Myocyte (in vitro differentiated cells): Measurements from ENCODE around the gene CCDC138. TPM values are rescaled to one million over a fixed set of nuclear protein-coding genes. Genes with fewer than 3 reads are reported as not detected.

Source experiments
- DNase-seq: peaks from one replicate; pipeline ENCODE4 v3.0.0-alpha.2; 2012; ENCODE audit warnings: low read depth
- total RNA-seq: library from RNA; depleted of rRNA; stranded (reverse); fragments of >200 nt; gene quantifications from 2 replicates; pipeline ENCODE4 v1.2.3, GENCODE V29; 2014

CCDC138 gene
- total RNA-seq, 1 donor from 2014 or later: 3.7 TPM

DNA sequence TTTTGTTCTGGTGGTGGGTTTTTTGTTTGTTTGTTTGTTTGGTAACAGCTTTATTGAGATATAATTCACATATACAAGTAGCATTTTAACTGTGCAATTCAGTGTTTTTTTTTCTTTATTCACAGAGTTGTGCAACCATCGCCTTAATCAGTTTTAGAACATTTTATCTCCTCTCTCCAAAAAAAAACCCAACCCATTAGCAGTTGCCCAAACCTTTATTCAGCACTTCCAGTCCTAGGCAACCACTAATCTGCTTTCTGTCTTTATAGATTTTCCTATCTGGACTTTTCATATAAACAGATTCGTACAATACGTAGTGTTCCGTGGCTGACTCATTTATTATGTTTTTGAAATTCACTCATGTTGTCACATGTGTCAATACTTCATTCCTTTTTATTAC, 38.7 kb downstream of the CCDC138 start:
- no peak for DNase-seq

DNA sequence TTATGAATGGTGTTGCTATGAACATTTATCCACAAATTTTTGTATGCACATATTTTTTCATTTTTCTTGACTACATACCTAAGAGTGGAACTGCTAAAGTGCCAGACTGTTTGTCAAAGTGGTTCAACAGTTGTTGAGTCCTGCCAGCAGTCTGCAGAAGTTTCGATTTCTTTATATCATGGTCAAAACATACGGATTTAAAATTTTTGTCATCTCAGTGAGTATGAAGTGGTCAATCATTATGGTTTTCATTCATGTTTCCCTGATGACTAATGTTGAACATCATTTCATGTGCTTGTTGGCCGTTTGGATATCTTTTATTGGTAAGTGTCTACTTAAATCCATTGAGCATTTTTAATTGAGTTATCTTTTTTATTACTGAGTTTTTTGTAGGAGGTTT, 39.2 kb downstream of the CCDC138 start:
- DNase-seq: peak; percentile 6

DNA sequence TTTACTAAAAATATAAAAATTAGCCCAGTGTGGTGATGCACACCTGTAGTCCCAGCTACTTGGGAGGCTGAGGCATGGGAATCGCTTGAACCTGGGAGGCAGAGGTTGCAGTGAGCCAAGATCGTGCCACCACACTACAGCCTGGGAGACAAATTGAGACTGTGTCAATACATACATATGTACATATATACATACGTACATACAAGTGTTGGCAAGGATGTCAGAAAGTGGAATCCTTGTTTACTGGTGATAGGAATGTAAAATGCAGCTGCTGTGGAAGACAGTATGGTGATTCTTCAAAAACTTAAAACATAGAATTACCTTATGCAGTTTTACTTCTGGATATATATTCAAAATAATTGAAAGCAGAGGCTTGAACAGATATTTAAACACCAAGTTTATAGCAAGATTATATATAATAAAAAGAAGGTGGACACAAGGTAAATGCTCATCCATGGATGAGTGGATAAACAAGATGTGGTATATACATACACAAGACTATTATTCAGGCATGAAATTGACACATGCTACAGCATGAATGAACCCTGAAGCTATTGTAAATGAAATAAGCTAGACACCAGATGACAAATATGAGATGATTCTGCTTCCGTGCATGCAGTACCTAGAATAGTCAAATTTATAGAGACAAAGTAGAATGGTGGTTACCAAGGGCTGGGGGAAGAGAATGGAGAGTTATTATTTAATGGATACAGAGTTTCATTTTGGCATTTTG, 43.2 kb downstream of the CCDC138 start:
- no peak for DNase-seq

DNA sequence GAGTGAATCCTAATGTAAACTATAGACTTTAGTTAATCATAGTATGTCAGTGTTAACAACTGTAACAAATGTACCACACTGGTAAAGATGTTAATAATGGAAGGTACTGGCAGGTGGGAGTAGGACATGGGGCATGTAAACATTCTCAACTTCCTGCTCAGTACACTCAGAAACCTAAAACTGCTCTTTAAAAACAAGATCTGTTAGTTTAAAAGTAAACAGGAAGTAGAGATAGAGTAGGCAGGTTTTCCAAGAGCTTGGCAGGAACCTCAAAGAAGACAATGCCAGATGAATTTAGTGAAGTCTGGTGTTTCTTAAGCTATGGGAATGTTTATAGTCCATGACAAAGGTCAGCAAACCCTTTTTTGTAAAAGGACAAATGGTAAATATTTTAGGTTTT, 46.6 kb downstream of the CCDC138 start:
- no peak for DNase-seq

DNA sequence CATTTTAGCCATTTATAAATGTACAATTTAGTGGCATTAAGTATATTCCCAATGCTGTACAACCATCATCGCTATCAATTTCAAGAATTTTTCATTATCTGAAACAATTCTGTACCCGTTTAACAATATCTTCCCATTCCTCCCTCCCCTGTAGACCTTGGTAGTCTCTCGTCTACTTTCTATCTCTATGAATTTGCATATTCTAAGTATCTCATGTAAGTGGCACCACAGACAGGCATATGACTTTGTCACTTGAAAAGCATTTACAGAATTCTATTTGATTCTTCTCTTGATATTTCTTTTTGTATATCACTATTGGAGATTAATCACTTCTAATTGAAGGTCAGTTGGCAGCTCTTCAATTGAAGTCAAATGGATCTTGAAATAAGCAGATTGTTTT, 48.0 kb downstream of the CCDC138 start:
- DNase-seq: no peak

DNA sequence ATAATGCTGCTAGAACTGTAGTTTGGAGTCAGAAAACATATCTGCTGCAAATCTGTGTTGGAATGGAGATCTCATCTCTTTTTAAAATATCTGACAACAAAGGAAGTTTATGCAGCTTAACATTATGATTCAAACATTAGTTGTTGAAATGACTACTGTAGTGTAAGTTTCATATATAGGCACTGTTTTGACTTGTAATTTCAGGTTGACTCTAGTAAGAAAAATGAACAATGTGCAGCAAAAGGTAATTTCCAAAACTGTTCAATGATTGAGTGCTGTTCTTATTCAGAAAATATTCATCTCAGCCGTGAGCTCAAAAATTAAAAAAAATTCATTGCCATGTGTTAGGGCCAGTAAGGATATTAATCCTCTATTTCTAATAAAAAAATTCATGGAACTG, 48.5 kb downstream of the CCDC138 start:
- DNase-seq: no peak

DNA sequence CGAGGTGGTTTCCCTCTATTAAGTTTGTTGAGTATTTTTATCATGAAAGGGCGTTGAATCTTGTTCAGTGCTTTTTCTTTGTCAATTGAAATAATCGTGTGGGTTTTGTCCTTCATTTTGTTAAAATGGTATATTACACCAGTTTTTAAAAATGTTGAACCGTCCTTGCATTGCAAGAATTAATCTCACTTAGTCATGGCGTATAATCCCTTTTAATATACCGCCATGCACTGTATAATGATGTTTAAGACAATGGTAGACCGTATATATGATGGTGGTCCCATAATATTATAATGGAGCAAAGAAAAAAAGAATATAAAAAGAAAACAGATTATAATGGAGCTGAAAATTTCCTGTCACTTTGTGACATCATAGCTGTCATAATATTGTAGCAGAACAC, 50.6 kb downstream of the CCDC138 start:
- no peak for DNase-seq

DNA sequence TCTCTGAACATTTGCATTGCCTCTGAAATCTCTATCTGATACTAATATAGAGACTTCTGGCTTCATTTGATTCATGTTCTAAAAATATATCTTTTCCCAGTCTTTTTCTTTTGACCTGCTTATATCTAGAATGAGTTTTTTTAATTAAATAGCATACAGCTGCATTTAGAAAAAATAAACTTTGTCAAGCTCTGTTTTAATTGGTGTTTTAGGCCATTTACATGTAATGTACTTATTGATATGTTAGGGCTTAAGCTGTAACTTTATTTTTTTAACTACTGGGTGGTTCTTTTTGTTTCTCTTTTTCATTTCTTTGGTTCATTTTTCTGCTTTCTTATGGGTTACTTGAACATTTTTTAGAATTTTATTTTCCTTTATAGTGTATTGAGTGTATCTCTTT, 54.9 kb downstream of the CCDC138 start:
- DNase-seq: no peak

DNA sequence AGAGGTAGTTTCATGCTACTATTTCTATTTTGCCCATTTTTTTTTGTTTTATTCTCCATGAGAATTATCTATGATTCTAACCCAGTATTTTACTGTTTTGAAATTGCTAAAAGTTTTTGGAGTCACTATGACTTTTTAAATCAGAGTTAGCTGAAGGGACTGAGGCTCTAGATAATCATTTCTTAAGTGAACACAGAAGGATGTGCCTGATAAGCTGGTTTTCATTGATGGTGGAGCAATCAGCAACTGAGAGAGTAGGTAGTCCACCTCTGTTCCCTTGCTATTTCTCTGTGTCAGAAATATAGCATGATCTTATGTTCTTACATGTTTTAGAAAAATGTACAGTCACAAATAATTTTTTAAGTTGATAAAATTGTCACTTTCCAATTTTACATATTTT, 59.4 kb downstream of the CCDC138 start:
- DNase-seq: no peak

DNA sequence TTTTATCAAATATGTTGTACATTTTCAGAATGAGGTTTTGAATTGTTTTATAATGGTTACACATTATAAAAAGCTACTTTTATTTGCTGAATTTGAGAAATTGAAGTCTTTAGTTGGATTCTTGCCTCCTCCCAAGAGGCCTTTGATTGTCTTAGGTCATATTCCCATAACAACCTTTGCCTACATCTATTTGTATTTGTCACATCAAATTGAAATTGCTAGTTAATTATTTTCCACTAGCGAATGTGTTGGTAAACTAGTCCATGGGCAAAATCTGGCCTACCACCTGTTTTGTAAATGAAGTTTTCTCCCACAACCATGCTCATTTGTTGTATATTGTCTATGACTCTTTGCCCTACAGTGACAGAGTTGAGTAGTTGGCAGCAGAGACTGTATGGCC, 60.4 kb downstream of the CCDC138 start:
- no peak for DNase-seq

DNA sequence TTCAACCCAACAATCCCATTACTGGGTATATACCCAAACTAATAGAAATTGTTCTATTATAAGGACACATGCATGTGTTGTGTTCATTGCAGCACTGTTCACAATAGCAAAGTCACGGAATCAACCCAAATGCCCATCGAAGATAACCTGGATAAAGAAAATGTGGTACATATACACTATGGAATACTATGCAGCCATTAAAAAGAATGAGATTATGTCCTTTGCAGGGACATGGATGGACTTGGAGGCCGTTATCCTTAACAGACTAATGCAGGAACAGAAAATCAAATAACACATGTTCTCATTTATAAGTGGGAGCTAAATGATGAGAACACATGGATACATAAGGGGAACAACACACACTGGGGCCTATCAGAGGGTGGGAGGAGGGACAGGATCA, 65.8 kb downstream of the CCDC138 start:
- DNase-seq: no peak

DNA sequence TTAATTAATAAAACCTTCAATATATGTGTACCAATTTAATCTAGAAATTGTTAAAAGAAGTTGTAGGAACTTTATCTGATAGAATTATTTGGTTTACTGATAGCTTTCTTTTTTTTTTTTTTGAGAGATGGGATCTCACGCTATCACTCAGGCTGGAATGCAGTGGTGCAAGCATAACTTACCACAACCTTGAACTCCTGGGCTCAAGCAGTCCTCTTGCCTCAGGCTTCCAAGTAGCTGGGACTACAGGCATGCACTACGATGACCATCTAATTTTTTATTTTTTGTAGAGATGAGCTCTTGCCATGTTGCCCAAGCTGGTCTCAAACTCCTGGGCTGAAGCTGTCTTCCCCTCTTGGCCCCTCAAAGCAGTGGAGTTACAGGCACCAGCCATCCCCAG, 66.8 kb downstream of the CCDC138 start:
- peak; percentile 11 for DNase-seq

DNA sequence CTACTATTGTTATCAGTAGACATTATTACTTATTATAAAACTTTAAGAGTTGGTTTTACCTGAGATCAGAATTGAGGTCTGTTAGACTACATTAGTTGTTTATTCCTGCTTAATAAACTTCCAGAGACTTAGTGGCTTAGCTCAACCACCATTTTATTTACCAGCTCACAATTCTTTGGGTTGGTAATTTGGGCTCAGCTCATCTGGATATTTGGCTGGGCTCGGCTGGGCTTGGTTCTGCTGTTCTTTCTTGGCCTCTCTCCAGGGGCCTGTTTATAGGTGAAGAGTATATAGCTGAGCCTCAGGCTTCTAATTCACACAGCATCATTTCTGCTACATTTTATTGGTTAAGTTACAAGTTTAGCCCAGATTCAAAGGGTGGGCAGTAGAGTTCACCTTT, 67.9 kb downstream of the CCDC138 start:
- DNase-seq: no peak

DNA sequence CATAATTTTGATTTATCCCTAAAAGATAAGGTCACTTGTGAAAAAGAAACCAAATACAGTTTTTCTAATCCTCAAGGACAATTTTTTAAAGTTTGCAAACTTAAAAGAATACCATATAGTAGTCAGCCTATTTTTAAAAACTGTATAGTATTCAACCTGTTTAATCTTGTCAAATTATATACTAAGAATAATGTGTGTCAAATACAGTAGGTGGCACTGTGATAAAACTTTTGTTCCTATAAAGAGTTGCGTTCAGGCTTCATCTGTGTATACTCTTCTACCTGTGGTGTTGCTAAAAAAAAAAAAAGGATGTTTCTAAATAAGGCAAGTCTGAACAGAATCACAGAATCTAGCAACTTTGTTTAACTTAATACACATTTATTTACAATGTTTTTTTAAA, 68.6 kb downstream of the CCDC138 start:
- DNase-seq: peak; percentile 12

DNA sequence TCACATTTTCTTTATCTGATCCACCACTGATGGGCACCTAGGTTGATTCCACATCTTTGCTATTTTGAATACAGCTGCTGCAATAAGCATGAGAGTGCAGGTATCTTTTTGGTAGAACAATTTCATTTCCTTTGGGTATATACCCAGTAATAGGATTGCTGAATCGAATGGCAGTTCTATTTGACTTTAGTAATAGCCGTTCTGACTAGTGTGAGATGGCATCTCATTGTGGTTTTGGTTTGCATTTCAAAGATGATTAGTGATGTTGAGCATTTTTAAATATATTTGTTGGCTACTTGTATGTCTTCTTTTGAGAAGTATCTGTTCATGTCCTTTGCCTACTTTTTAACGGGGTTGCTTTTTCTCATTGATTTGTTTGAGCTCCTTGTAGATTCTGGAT, 72.3 kb downstream of the CCDC138 start:
- peak; percentile 51 for DNase-seq

DNA sequence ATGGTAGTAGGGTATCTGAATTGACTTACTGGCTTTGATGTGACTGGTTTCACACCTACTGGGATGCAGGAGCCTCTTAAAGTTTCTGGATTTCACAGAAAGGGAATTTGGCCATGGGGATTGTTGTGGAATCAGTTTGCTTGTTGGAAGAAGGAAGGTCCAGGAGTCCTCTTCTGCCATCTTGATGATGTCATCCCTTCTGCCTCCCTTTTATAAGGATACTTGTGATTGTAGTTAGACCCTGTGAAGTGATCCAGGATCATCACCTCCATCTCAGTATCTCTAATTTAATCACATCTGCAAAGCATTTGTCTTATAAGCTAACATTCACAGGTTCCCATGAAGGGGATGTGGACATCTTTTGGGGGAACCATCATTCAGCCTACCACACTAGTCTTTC, 79.5 kb downstream of the CCDC138 start:
- DNase-seq: no peak

DNA sequence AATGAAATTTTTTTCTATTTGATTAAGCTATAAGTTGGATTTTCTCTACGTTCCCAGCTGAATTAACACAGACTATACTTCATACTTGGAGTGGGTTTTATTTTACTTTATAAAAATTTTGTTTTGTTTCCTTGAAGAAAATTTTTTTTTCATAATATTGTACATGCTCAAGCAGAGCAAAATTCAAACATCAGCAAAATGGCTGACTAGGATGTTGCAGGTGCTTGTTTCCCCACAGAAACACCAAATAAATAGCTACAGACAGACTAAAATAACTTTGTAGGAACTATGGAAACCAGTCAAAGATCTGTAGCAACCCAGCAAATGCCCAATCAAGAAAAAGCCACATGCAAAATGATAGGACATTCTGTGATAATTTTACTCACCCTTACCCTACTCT, 82.3 kb downstream of the CCDC138 start:
- no peak for DNase-seq

DNA sequence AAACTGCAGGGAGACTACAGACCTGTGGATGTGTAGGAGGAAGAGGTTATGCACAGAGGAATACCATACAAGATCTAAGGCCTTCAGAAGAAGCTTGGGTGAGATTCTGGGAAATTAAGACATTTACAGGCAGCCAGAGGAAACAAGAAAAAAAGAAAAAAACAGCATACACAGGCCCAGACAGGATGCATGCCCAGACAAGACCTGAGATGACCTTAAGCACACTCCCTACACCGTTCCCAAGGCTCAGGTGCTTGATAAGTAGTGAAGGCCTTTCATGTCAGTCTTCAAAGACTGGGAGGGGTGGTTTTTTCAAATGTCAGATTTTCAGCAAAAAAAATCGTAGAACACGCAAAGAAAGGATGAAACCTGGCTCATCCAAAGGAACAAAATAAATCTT, 83.0 kb downstream of the CCDC138 start:
- DNase-seq: no peak

DNA sequence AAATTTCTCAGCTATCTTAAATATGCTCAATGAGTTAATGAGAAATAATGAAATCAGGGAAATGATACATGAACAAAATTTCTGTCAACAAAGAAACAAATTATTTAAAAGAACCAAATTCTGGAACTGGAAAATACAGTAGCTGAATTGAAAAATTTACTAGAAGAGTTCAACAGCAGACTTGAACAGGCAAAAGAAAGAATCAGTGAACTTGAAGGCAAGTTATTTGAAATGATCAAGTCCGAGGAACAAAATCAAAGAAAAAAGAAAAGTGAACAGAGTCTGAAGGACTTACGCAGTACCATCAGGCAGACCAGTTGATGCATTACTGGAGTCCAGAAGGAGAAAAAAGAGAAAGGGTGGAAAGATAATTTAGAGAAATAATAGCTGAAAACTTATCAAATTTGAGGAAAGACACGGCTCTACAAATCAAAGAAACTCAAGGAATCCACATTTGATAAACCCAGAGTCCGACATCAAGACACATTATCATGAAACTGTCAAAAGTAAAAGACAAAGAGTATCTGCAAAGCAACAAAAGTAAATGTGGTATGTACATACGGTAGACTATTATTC, 83.6 kb downstream of the CCDC138 start:
- peak; percentile 6 for DNase-seq

DNA sequence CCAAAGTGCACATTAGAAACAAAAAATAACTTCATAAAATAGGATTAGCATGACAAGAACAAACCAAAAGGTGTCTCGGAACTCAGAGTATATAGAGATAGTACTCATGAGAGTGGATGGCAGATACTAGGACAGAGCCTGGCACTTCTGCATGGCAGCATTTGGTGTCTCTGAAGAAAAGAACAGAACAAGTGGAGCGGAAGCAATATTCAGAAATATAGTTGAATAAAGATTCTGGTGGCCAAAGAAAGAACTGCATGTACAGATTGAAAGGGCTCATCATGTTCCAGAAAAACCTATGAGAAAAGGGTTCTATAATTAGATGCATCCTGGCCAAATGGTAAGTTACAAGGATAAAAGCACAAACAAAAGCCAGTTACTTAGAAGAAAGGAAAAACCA, 90.9 kb downstream of the CCDC138 start:
- no peak for DNase-seq

DNA sequence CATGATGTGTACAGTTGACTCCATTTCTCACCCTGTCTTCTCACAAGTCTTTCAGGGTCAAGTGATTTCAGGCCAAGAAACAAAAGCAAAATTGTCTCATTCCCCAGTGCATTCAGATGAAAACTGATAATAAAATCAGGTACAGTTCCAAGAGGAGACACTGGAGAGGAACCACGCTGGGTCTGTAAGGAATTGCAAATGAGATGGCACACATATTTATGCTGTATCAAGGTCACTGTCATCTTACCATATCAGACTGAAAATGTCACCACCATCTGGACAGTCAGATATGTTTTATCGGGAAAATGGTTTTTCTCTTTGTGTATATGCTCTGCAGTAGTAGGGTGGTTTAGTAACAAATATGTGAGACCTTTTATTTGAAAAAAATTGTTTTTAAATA, 91.7 kb downstream of the CCDC138 start:
- no peak for DNase-seq

DNA sequence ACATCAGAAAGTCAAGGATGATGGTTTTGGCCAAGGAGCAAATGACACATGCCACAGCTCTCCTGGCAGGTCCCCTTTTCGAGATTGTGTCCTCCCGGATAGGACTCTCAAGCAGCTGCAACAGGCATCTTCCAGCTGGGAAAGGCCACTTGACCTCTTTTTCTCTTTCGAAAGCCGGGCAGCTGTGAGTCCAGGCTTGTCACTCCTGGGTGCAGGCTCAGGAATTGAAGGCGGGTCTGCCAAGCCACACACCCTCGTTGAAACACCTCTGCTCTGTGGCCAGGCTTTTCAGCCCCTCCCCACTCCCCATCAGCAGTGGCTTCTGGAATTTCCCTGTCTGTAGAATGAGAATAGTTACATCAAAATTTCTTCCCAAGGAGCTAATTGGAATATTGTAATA, 98.0 kb downstream of the CCDC138 start:
- DNase-seq: peak; percentile 71

DNA sequence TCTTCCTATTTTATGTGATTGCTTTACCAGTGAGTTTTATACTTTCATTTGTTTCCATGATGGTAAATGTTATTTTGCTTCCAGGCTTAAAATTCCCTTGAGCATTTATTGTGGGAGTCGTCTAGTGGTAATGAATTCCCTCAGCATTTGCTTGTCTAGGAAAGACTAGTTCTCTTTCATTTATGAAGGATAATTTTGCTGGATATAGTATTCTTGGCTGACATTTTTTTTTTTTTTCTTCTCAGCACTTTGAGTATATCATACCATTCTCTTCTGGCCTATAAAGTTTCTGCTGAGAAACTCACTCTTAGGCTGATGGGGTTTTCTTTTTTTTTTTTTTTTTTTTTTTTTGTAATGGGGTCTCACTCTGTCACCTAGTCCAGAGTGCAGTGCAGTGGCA, 103.3 kb downstream of the CCDC138 start:
- DNase-seq: no peak

DNA sequence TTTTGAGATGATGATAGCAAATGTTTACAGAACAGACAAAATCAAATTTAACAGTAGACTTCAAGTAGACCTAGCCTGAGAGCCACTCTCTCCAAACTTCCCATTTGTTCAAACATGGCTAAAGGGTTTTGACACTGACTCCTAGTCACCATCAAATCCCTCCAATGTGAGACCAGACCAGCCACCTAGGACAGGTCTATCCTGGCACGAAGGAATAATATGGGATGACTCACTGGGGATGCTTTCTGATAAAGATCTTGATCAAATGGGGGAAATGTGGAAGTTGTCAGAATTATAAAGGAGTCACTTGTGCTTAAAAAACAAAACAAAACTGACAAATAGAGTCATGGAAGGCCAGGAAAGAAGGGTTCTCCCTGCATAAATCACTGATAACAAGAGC, 106.7 kb downstream of the CCDC138 start:
- DNase-seq: no peak
